Uterus (tissue), 2 donors: Measurements from ENCODE around the gene MREG.

ENCODE experiments used
- POLR2A ChIP-seq, 2 donors: fragments of 450-650 bp; IDR thresholded peaks; one replicate each; pipeline ENCODE4 v1.6.1; 2016; ENCODE audit warnings: antibody characterized with exemption in 2 of 2, mild to moderate bottlenecking in 1 of 2, moderate library complexity in 1 of 2
- TF ChIP-seq, protein P1 (sequence below), 4 experiments: fragments of 200-600 bp in 2 of 4; fragments of 450-650 bp in 2 of 4; sonication (generic) in 2 of 4; IDR thresholded peaks; one replicate each; pipeline ENCODE4 v1.5.1; 2016 to 2019; ENCODE audit warnings: antibody characterized with exemption in 4 of 4, mild to moderate bottlenecking in 2 of 4, moderate library complexity in 1 of 4

DNA sequence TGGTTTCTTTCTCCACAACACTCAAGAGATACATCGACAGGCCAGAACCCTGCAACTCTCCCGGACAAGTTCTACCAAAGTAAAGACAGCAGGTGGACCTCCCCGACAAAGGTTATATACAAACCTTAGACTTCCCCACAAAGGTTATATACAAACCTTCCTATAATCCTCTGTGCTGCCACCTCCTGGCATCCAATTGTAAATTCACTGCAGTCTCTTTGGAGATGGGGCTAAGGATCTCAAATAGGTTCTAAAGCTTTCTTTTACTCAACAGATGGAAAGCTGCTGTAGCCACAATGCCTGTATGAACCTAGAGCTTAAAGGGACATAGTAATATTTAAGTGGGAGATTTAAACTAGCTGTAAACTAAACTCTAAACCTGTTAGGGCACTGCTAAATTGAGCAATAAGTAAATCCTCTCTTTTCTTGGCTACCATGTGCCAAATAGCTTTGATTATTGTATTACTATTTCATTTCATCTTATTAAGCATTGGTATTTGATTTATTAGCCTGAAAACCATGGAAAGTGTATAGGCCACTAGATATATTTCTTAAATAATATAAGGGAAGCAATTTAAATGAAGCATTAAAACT is 9.8 kb upstream of the MREG start:
- TF ChIP-seq, protein P1, sequence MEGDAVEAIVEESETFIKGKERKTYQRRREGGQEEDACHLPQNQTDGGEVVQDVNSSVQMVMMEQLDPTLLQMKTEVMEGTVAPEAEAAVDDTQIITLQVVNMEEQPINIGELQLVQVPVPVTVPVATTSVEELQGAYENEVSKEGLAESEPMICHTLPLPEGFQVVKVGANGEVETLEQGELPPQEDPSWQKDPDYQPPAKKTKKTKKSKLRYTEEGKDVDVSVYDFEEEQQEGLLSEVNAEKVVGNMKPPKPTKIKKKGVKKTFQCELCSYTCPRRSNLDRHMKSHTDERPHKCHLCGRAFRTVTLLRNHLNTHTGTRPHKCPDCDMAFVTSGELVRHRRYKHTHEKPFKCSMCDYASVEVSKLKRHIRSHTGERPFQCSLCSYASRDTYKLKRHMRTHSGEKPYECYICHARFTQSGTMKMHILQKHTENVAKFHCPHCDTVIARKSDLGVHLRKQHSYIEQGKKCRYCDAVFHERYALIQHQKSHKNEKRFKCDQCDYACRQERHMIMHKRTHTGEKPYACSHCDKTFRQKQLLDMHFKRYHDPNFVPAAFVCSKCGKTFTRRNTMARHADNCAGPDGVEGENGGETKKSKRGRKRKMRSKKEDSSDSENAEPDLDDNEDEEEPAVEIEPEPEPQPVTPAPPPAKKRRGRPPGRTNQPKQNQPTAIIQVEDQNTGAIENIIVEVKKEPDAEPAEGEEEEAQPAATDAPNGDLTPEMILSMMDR (IDR thresholded peaks at IDR 0.05): peak; percentile 14 to 34 (median 21)
- no peak for TF ChIP-seq POLR2A (IDR thresholded peaks at IDR 0.05)
